ENCODE results near the gene CACNG4. TPM values are rescaled to one million over a fixed set of nuclear protein-coding genes. Genes with fewer than 3 reads are reported as not detected.

CACNG4 gene
- total RNA-seq, 1 experiment from 2014 or later: 40.3 TPM

DNA sequence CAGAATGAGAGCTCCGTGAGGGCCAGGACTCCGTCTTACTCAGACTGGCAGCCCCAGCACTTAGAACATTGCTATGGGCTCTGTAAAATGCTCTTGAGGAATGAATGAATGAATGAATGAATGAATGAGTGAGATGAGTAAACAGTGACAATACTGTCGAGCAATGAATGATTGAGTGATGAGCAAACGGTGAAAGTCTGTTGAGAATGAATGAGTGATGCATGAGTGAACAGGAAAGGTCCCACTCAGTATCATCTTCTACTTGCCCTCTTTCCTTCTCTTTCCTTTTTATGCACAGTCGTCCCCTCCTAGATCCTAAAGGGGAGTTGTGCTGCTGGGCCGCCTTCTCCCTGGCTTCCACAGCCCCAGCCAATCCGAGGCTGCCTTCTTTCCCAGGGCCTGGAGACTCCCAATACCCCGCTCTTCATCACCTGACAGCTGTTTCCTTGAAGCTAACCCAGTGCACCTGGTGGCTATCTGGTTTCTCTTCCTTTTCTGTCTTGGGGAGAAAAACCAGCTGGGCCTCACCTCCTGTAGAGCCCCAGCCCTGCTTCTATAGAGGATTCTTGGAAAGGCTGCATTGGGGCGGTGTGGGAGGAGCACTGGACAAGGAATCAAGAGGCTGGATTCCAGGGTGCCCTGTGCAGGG is 47.1 kb downstream of the CACNG4 start:
- POLR2A ChIA-PET: no interaction called here
- CTCF ChIA-PET: no interaction called here
- no peak overlapping the region for H3K4me3 ChIP-seq (ENCODE audit: low read depth in 2 of 2, low read length in 2 of 2)
- no peaks in the 10 kb centered on the region for H3K36me3 ChIP-seq (ENCODE audit: control insufficient read depth, insufficient read depth, low read length)
- in situ Hi-C loops (cut with HindIII; ENCODE audit: low pct_unique_long_range_greater_than_20kb, low sequenced_read_pairs) (no loop called here), intact Hi-C loops (cut with micrococcal nuclease; ENCODE audit: unreplicated experiment) (no loop called here)
- H3K27me3 ChIP-seq (ENCODE audit: control insufficient read depth, insufficient read depth, low read length): no peaks in the 10 kb centered on the region
- no peaks in the 10 kb centered on the region for H3K9me3 ChIP-seq (ENCODE audit: control insufficient read depth, insufficient read depth, low read depth, low read length)
- ATAC-seq (no peak), DNase-seq (ENCODE audit: low read depth, low spot score) (no peak)
- TF ChIP-seq, protein P1, sequence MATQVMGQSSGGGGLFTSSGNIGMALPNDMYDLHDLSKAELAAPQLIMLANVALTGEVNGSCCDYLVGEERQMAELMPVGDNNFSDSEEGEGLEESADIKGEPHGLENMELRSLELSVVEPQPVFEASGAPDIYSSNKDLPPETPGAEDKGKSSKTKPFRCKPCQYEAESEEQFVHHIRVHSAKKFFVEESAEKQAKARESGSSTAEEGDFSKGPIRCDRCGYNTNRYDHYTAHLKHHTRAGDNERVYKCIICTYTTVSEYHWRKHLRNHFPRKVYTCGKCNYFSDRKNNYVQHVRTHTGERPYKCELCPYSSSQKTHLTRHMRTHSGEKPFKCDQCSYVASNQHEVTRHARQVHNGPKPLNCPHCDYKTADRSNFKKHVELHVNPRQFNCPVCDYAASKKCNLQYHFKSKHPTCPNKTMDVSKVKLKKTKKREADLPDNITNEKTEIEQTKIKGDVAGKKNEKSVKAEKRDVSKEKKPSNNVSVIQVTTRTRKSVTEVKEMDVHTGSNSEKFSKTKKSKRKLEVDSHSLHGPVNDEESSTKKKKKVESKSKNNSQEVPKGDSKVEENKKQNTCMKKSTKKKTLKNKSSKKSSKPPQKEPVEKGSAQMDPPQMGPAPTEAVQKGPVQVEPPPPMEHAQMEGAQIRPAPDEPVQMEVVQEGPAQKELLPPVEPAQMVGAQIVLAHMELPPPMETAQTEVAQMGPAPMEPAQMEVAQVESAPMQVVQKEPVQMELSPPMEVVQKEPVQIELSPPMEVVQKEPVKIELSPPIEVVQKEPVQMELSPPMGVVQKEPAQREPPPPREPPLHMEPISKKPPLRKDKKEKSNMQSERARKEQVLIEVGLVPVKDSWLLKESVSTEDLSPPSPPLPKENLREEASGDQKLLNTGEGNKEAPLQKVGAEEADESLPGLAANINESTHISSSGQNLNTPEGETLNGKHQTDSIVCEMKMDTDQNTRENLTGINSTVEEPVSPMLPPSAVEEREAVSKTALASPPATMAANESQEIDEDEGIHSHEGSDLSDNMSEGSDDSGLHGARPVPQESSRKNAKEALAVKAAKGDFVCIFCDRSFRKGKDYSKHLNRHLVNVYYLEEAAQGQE (IDR thresholded peaks at IDR 0.05; ENCODE audit: insufficient read depth in 1 of 2, low read depth in 2 of 2, low read length in 1 of 2): no peak
- TF ChIP-seq SIN3A (IDR thresholded peaks at IDR 0.05; ENCODE audit: borderline replicate concordance, insufficient read depth, low read depth, low read length): no peak
- no peak for TF ChIP-seq POLR2AphosphoS5 (IDR thresholded peaks at IDR 0.05; ENCODE audit: low read depth, low read length)
- TF ChIP-seq TCF7L2 (IDR thresholded peaks at IDR 0.05; ENCODE audit: low read depth, low read length): no peak
- TF ChIP-seq, protein P2, sequence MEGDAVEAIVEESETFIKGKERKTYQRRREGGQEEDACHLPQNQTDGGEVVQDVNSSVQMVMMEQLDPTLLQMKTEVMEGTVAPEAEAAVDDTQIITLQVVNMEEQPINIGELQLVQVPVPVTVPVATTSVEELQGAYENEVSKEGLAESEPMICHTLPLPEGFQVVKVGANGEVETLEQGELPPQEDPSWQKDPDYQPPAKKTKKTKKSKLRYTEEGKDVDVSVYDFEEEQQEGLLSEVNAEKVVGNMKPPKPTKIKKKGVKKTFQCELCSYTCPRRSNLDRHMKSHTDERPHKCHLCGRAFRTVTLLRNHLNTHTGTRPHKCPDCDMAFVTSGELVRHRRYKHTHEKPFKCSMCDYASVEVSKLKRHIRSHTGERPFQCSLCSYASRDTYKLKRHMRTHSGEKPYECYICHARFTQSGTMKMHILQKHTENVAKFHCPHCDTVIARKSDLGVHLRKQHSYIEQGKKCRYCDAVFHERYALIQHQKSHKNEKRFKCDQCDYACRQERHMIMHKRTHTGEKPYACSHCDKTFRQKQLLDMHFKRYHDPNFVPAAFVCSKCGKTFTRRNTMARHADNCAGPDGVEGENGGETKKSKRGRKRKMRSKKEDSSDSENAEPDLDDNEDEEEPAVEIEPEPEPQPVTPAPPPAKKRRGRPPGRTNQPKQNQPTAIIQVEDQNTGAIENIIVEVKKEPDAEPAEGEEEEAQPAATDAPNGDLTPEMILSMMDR (IDR thresholded peaks at IDR 0.05): no peak
- BruUV-seq (replicated peaks): no TSS peak
- H3K4me1 ChIP-seq (ENCODE audit: control insufficient read depth, insufficient read depth, low read length): no peaks in the 10 kb centered on the region
- H3K27ac ChIP-seq (ENCODE audit: low read length): no peak overlapping the region

DNA sequence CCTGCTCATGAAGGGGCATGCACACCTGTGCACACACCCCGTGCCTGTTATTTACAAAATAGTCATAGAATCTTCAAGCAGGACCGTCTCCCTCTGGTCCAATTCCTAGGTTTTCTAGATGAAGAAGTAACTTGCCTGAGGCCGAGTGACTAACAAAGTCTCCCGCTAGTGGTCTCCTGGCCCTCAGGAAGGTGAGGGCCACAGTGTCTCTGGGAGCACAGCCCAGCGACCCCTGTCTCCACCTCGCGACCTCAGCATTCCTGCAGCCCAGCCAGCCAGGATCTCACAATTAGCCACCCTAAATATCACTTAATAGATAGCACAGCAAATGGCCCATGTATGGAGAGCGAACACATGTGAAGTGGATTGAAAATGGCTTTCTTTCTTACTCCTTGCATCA is 49.4 kb downstream of the CACNG4 start:
- TF ChIP-seq POLR2AphosphoS5 (IDR thresholded peaks at IDR 0.05; ENCODE audit: low read depth, low read length) (no peak), TCF7L2 (IDR thresholded peaks at IDR 0.05; ENCODE audit: low read depth, low read length) (no peak), SIN3A (IDR thresholded peaks at IDR 0.05; ENCODE audit: borderline replicate concordance, insufficient read depth, low read depth, low read length) (no peak)
- TF ChIP-seq, protein P1 (IDR thresholded peaks at IDR 0.05; ENCODE audit: insufficient read depth in 1 of 2, low read depth in 2 of 2, low read length in 1 of 2): no peak
- TF ChIP-seq, protein P2 (IDR thresholded peaks at IDR 0.05): no peak
- Histone ChIP-seq H3K9me3 (ENCODE audit: control insufficient read depth, insufficient read depth, low read depth, low read length) (no peaks in the 10 kb centered on the region), H3K4me3 (ENCODE audit: low read depth in 2 of 2, low read length in 2 of 2) (no peak overlapping the region), H3K36me3 (ENCODE audit: control insufficient read depth, insufficient read depth, low read length) (no peaks in the 10 kb centered on the region), H3K4me1 (ENCODE audit: control insufficient read depth, insufficient read depth, low read length) (no peaks in the 10 kb centered on the region), H3K27ac (ENCODE audit: low read length) (no peak overlapping the region), H3K27me3 (ENCODE audit: control insufficient read depth, insufficient read depth, low read length) (no peaks in the 10 kb centered on the region)
- in situ Hi-C loops (cut with HindIII; ENCODE audit: low pct_unique_long_range_greater_than_20kb, low sequenced_read_pairs) (no loop called here), intact Hi-C loops (cut with micrococcal nuclease; ENCODE audit: unreplicated experiment) (no loop called here)
- no peak for DNase-seq (ENCODE audit: low read depth, low spot score)
- ChIA-PET CTCF (no interaction called here), POLR2A (no interaction called here)
- no peak for ATAC-seq
- BruUV-seq (replicated peaks): no TSS peak

All from Panc1 (cell line).